ENCODE results near the gene FBXO28.

GRCh38 chr1:224092111-224092510, 21.8 kb upstream of the FBXO28 start:
- no peak for TF ChIP-seq EZH2phosphoT487 (IDR thresholded peaks at IDR 0.05)
- TF ChIP-seq CTCF (IDR thresholded peaks at IDR 0.05) = no peak
